Dedifferentiated amniotic fluid mesenchymal stem cell (primary cell): Measurements from ENCODE around the gene LRGUK.
"Not testable (repeated sequence)": the region's sequence is repeated elsewhere in the genome, so short reads cannot be mapped to it uniquely, and the experiment has no call there.

Experiments
- DNase-seq: peaks from one replicate; pipeline ENCODE4 v3.0.0-alpha.2; 2016; ENCODE audit errors: extremely low spot score

The LRGUK gene

GRCh38 chr7:134126966-134127848 is at the start of gene LRGUK:
Gene LRGUK, plus strand, starts transcription at chr7:134127340. Its CDS starts 28 bp downstream, at chr7:134127368.
- DNase-seq, result peak; percentile 71

GRCh38 chr7:134077560-134077959 is 49.6 kb upstream of the LRGUK start:
- not testable (repeated sequence) for DNase-seq

GRCh38 chr7:134078991-134079390 is 48.1 kb upstream of the LRGUK start:
- DNase-seq, result no peak

- no peak for DNase-seq
These were observed 45.4 kb upstream of the LRGUK start for GRCh38 chr7:134081695-134082094.

GRCh38 chr7:134083766-134084487 is 43.2 kb upstream of the LRGUK start:
- DNase-seq, result no peak

- DNase-seq, result no peak
These were observed 42.5 kb upstream of the LRGUK start for GRCh38 chr7:134084488-134085144.

GRCh38 chr7:134085311-134085710 is 41.8 kb upstream of the LRGUK start:
- no peak for DNase-seq

GRCh38 chr7:134086998-134087735 is 40.0 kb upstream of the LRGUK start:
- DNase-seq, result no peak

- DNase-seq, result no peak
These were observed 38.9 kb upstream of the LRGUK start for GRCh38 chr7:134088199-134088598.

- DNase-seq, result no peak
These were observed 37.7 kb upstream of the LRGUK start for GRCh38 chr7:134089446-134089845.

- no peak for DNase-seq
These were observed 29.1 kb upstream of the LRGUK start for GRCh38 chr7:134098072-134098471.

- no peak for DNase-seq
These were observed 25.4 kb upstream of the LRGUK start for GRCh38 chr7:134101716-134102115.

GRCh38 chr7:134104166-134104565 is 23.0 kb upstream of the LRGUK start:
- no peak for DNase-seq

GRCh38 chr7:134105841-134106240 is 21.3 kb upstream of the LRGUK start:
- no peak for DNase-seq

- DNase-seq, result no peak
These were observed 18.3 kb upstream of the LRGUK start for GRCh38 chr7:134108802-134109201.

GRCh38 chr7:134113655-134114054 is 13.5 kb upstream of the LRGUK start:
- no peak for DNase-seq

- no peak for DNase-seq
These were observed 12.1 kb upstream of the LRGUK start for GRCh38 chr7:134114992-134115391.

GRCh38 chr7:134120405-134120804 is 6.7 kb upstream of the LRGUK start:
- no peak for DNase-seq

- DNase-seq, result no peak
These were observed 5.5 kb upstream of the LRGUK start for GRCh38 chr7:134121632-134122139.

- DNase-seq, result no peak
These were observed 4.2 kb upstream of the LRGUK start for GRCh38 chr7:134122980-134123379.

- DNase-seq, result no peak
These were observed 994 bp upstream of the LRGUK start for GRCh38 chr7:134126146-134126545.

- DNase-seq, result no peak
These were observed 559 bp upstream of the LRGUK start for GRCh38 chr7:134126596-134126965.
